SK-N-SH (cell line): ENCODE measurements around the gene CPNE4.

ENCODE experiments used
- EP300 ChIP-seq, 2 experiments: IDR thresholded peaks; 2 replicates each; pipeline versions ENCODE4 v1.4.0 to v1.6.1; 2012; ENCODE audit warnings: borderline replicate concordance in 1 of 2, low read depth in 1 of 2, low read length in 1 of 2
- EZH2phosphoT487 ChIP-seq: fragments of 200-600 bp; sonication (generic); IDR thresholded peaks from 2 replicates; pipeline ENCODE4 v1.6.1; 2017; ENCODE audit warnings: low read depth, mixed run types, mild to moderate bottlenecking, antibody characterized with exemption, moderate library complexity, borderline replicate concordance

DNA sequence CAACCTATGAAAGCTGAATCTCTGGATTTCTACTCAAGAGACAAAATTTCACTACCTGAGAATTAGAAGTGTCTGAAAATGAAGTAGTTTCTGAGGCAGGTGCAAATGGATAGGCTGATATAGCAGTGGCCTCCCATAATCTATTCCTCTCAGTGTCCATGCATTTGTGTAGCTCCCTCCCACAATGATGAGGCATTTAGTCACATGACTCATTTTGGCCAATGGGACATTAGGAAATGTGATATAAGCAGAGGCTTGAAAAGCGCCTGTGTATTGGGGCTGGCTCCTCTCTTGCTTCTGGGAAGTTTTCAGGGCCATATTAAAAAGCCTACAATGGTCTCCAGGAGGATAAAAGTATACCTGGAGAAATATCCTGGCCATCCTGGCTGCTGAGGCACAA lies 452.4 kb downstream of the CPNE4 start:
- TF ChIP-seq EP300 (IDR thresholded peaks at IDR 0.05; ENCODE audit: borderline replicate concordance in 1 of 2, low read depth in 1 of 2, low read length in 1 of 2) (no peak), EZH2phosphoT487 (no peak)
